Breast epithelium (tissue), 4 donors: ENCODE measurements around the gene PHACTR4. TPM values are rescaled to one million over a fixed set of nuclear protein-coding genes. Genes with fewer than 3 reads are reported as not detected.
"Not testable (repeated sequence)": the region's sequence is repeated elsewhere in the genome, so short reads cannot be mapped to it uniquely, and the experiment has no call there.

Experiments
- DNase-seq, 2 donors: peaks; one replicate each; pipeline ENCODE4 v3.0.0-alpha.2; 2019; ENCODE audit warnings: low spot score in 2 of 2
- H3K27ac ChIP-seq, 2 donors: fragments of 200-600 bp; sonication (generic) in 1 of 2; one replicate each; pipeline ENCODE4 v1.5.1; 2016 to 2019; ENCODE audit warnings: mild to moderate bottlenecking in 1 of 2
- H3K27me3 ChIP-seq, 2 donors: fragments of 200-600 bp; sonication (generic) in 1 of 2; one replicate each; pipeline versions ENCODE4 v1.5.1 to v1.6.0; 2017 to 2019; ENCODE audit warnings: control low read depth in 1 of 2, mild to moderate bottlenecking in 1 of 2
- H3K36me3 ChIP-seq: fragments of 200-600 bp; one replicate; pipeline ENCODE4 v1.5.1; 2019
- H3K4me1 ChIP-seq, 2 donors: fragments of 200-600 bp; sonication (generic); one replicate each; pipeline ENCODE4 v1.5.1; 2016 to 2019; ENCODE audit warnings: control low read depth in 1 of 2
- H3K4me3 ChIP-seq, 3 donors: fragments of 200-600 bp; sonication (generic); 1 replicate in 2 of 3; 2 replicates in 1 of 3; pipeline ENCODE4 v1.5.1; 2016 to 2019; ENCODE audit warnings: mild to moderate bottlenecking in 3 of 3, moderate library complexity in 2 of 3
- H3K9me3 ChIP-seq, 2 donors: fragments of 200-600 bp; sonication (generic) in 1 of 2; one replicate each; pipeline ENCODE4 v1.5.1; 2016 to 2019; ENCODE audit warnings: control low read depth in 1 of 2
- POLR2A ChIP-seq: fragments of 450-650 bp; IDR thresholded peaks from one replicate; pipeline ENCODE4 v1.6.1; 2016; ENCODE audit warnings: antibody characterized with exemption, mild to moderate bottlenecking, moderate library complexity
- POLR2AphosphoS5 ChIP-seq, 3 donors: sonication (generic); formaldehyde crosslinking; IDR thresholded peaks; one replicate each; pipeline ENCODE4 v1.6.1; 2017; ENCODE audit warnings: antibody characterized with exemption in 3 of 3
- intact Hi-C: fragments of 100-400 bp; cut with DNase I; formaldehyde crosslinking; loops from one replicate; pipeline ENCODE4 v1.15.1; 2023; ENCODE audit warnings: low total_unique reads
- total RNA-seq, 3 donors: library from RNA; depleted of rRNA; stranded (reverse); fragments of >200 nt; gene quantifications; one replicate each; pipeline ENCODE4 v1.1.0, GENCODE V29; 2016
- TF ChIP-seq, protein P1 (sequence below), 3 donors: fragments of 450-650 bp; IDR thresholded peaks; one replicate each; pipeline ENCODE4 v1.5.1; 2016 to 2017; ENCODE audit warnings: antibody characterized with exemption in 3 of 3, mild to moderate bottlenecking in 3 of 3, moderate library complexity in 3 of 3

Gene PHACTR4
- total RNA-seq, 3 donors from 2014 or later: 17.1 to 29.6 (median 25.9) TPM

- peak overlapping the region; percentile 67 to 88 for H3K27ac ChIP-seq
- DNase-seq: no peak
Measured at GRCh38 chr1:28518745-28519341, 149.3 kb downstream of the PHACTR4 start.

GRCh38 chr1:28519946-28520725 is 150.6 kb downstream of the PHACTR4 start:
- TF ChIP-seq POLR2AphosphoS5 (IDR thresholded peaks at IDR 0.05) (no peak), POLR2A (no peak)
- TF ChIP-seq, protein P1, sequence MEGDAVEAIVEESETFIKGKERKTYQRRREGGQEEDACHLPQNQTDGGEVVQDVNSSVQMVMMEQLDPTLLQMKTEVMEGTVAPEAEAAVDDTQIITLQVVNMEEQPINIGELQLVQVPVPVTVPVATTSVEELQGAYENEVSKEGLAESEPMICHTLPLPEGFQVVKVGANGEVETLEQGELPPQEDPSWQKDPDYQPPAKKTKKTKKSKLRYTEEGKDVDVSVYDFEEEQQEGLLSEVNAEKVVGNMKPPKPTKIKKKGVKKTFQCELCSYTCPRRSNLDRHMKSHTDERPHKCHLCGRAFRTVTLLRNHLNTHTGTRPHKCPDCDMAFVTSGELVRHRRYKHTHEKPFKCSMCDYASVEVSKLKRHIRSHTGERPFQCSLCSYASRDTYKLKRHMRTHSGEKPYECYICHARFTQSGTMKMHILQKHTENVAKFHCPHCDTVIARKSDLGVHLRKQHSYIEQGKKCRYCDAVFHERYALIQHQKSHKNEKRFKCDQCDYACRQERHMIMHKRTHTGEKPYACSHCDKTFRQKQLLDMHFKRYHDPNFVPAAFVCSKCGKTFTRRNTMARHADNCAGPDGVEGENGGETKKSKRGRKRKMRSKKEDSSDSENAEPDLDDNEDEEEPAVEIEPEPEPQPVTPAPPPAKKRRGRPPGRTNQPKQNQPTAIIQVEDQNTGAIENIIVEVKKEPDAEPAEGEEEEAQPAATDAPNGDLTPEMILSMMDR (IDR thresholded peaks at IDR 0.05): no peak
- DNase-seq: no peak
- no peak overlapping the region for H3K4me3 ChIP-seq
- H3K27ac ChIP-seq: no peak overlapping the region
- intact Hi-C loops: no loop called here
- H3K4me1 ChIP-seq: peaks cover 3 to 8% of the 10 kb centered on the region in 2 donors
- H3K36me3 ChIP-seq: no peaks in the 10 kb centered on the region
- no peaks in the 10 kb centered on the region for H3K27me3 ChIP-seq
- H3K9me3 ChIP-seq: no peaks in the 10 kb centered on the region

More at GRCh38 chr1:28518745-28519341, 149.3 kb downstream of the PHACTR4 start:
- Histone ChIP-seq H3K4me1 (peaks cover 3 to 8% of the 10 kb centered on the region in 2 donors), H3K4me3 (peak overlapping the region; percentile 56 to 75 (median 67)), H3K36me3 (no peaks in the 10 kb centered on the region), H3K27me3 (no peaks in the 10 kb centered on the region), H3K9me3 (no peaks in the 10 kb centered on the region)
- intact Hi-C loops: no loop called here
- no peak for TF ChIP-seq POLR2AphosphoS5 (IDR thresholded peaks at IDR 0.05)
- TF ChIP-seq, protein P1 (IDR thresholded peaks at IDR 0.05): no peak
- TF ChIP-seq POLR2A: no peak

- intact Hi-C loops, H3K9me3 ChIP-seq, DNase-seq, H3K4me3 ChIP-seq, H3K4me1 ChIP-seq, H3K36me3 ChIP-seq, H3K27me3 ChIP-seq, H3K27ac ChIP-seq: not testable (repeated sequence)
Measured at GRCh38 chr1:28520796-28521195, 151.3 kb downstream of the PHACTR4 start.

GRCh38 chr1:28521502-28522164 is 152.1 kb downstream of the PHACTR4 start:
- no peak for DNase-seq
- peaks cover 3 to 8% of the 10 kb centered on the region in 2 donors for H3K4me1 ChIP-seq
- no peaks in the 10 kb centered on the region for H3K36me3 ChIP-seq
- peak overlapping the region in 1 of 2 donors; percentile 29 for H3K27ac ChIP-seq
- no peaks in the 10 kb centered on the region for H3K9me3 ChIP-seq
- no peaks in the 10 kb centered on the region for H3K27me3 ChIP-seq
- TF ChIP-seq, protein P1 (IDR thresholded peaks at IDR 0.05): no peak
- TF ChIP-seq POLR2A (no peak), POLR2AphosphoS5 (IDR thresholded peaks at IDR 0.05) (no peak)
- H3K4me3 ChIP-seq: no peak overlapping the region
- intact Hi-C loops: no loop called here

- DNase-seq, H3K4me3 ChIP-seq, intact Hi-C loops, H3K27ac ChIP-seq, H3K27me3 ChIP-seq, H3K36me3 ChIP-seq, H3K9me3 ChIP-seq, H3K4me1 ChIP-seq: not testable (repeated sequence)
Measured at GRCh38 chr1:28522537-28522936, 153.0 kb downstream of the PHACTR4 start.

DNA sequence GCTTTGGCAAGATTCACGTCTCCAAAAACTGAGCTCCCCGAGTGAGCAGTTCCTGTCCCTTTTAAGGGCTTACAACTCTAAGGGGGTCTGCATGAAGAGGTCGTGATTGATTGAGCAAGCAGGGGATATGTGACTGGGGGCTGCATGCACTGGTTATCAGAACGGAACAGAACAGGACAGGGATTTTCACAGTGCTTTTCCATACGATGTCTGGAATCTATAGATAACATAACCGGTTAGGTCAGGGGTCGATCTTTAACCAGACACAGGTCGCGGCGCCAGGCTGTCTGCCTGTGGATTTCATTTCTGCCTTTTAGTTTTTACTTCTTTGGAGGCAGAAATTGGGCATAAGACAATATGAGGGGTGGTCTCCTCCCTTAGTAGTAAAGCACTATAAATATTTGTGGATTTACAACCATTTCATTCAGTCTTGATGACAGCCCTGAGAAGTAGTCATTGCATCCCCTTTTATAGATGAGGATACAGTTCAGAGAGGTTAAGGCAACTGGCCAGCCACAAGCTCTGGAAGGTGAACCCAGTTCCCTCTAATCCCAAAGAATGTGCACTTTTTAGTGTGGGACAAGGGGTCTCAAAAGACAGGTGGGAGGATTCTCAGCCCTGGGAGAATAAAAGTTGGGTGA is 155.6 kb downstream of the PHACTR4 start:
- H3K4me1 ChIP-seq, intact Hi-C loops, H3K9me3 ChIP-seq: not testable (repeated sequence)

More for the DNA sequence above, 155.6 kb downstream of the PHACTR4 start:
- not testable (repeated sequence) for DNase-seq, H3K4me3 ChIP-seq, H3K36me3 ChIP-seq, H3K27me3 ChIP-seq
- peak overlapping the region; percentile 75 to 79 for H3K27ac ChIP-seq
